WTC11 (cell line): Measurements from ENCODE around the gene NADK2. TPM values are rescaled to one million over a fixed set of nuclear protein-coding genes. Genes with fewer than 3 reads are reported as not detected.

ENCODE experiments used
- ATAC-seq: fragments of 200-7000 bp; cut with Tn5 transposase; 2 replicates; pipeline ENCODE4 v1.10.0; 2021; ENCODE audit warnings: mild to moderate bottlenecking, moderate library complexity
- CTCF ChIA-PET: fragments of 300-600 bp; sonication (Branson Sonifier 250); formaldehyde crosslinking; loops from one replicate; lab custom pipeline; 2021; ENCODE audit warnings: antibody characterized with exemption; lab: Charles Lee
- POLR2A ChIA-PET: fragments of 350-600 bp; sonication (Branson Sonifier 250); formaldehyde crosslinking; loops from one replicate; lab custom pipeline; 2021; ENCODE audit warnings: antibody characterized with exemption; lab: Charles Lee
- DNase-seq: peaks from one replicate; pipeline ENCODE4 v3.0.0; 2021; ENCODE audit warnings: low spot score
- H3K27ac Mint-ChIP-seq: 2 replicates; pipeline ENCODE4 v1.8.0; 2021; ENCODE audit warnings: mixed read lengths
- H3K27me3 Mint-ChIP-seq: 2 replicates; pipeline ENCODE4 v1.8.0; 2021; ENCODE audit warnings: low read depth, mild to moderate bottlenecking, moderate library complexity, mixed read lengths
- H3K36me3 Mint-ChIP-seq: 2 replicates; pipeline ENCODE4 v1.8.0; 2021; ENCODE audit warnings: mixed read lengths
- H3K4me1 Mint-ChIP-seq: 2 replicates; pipeline ENCODE4 v1.8.0; 2022; ENCODE audit warnings: mixed read lengths
- H3K4me3 Mint-ChIP-seq: 2 replicates; pipeline ENCODE4 v1.8.0; 2021; ENCODE audit warnings: mild to moderate bottlenecking, moderate library complexity, mixed read lengths
- H3K9me3 Mint-ChIP-seq: 2 replicates; pipeline ENCODE4 v1.8.0; 2021; ENCODE audit warnings: mixed read lengths
- ATF1 ChIP-seq: sonication (generic); formaldehyde crosslinking; IDR thresholded peaks from 2 replicates; pipeline ENCODE4 v1.8.1; 2023; ENCODE audit warnings: mild to moderate bottlenecking, moderate library complexity, missing genetic modification reagents
- ATF3 ChIP-seq: sonication (generic); formaldehyde crosslinking; conservative IDR thresholded peaks from 2 replicates; pipeline ENCODE4 v1.8.1; 2022; ENCODE audit warnings: mild to moderate bottlenecking, missing genetic modification reagents
- CREM ChIP-seq: sonication (generic); formaldehyde crosslinking; IDR thresholded peaks from 2 replicates; pipeline ENCODE4 v1.8.1; 2022; ENCODE audit warnings: mild to moderate bottlenecking, missing genetic modification reagents, moderate library complexity
- E2F5 ChIP-seq: sonication (generic); formaldehyde crosslinking; IDR thresholded peaks from 2 replicates; pipeline ENCODE4 v1.8.1; 2022; ENCODE audit warnings: mild to moderate bottlenecking, moderate library complexity, missing genetic modification reagents
- FOXK1 ChIP-seq: sonication (generic); formaldehyde crosslinking; IDR thresholded peaks from 2 replicates; pipeline ENCODE4 v1.8.0; 2022; ENCODE audit warnings: mild to moderate bottlenecking, moderate library complexity, missing genetic modification reagents
- GABPB1 ChIP-seq: sonication (generic); formaldehyde crosslinking; IDR thresholded peaks from 2 replicates; pipeline ENCODE4 v1.8.1; 2023; ENCODE audit warnings: mild to moderate bottlenecking, missing genetic modification reagents
- HMGA2 ChIP-seq: fragments of 250-450 bp; sonication (Bioruptor Pico); IDR thresholded peaks from 2 replicates; pipeline ENCODE4 v1.4.0; 2021; ENCODE audit warnings: mild to moderate bottlenecking, moderate library complexity
- JAZF1 ChIP-seq: fragments of 250-450 bp; sonication (Bioruptor Pico); IDR thresholded peaks from 2 replicates; pipeline ENCODE4 v1.9.0; 2021; ENCODE audit warnings: moderate library complexity, mild to moderate bottlenecking, inconsistent platforms
- JUN ChIP-seq: sonication (generic); formaldehyde crosslinking; IDR thresholded peaks from 2 replicates; pipeline ENCODE4 v1.8.0; 2023; ENCODE audit warnings: mild to moderate bottlenecking, missing genetic modification reagents
- MAX ChIP-seq: sonication (generic); formaldehyde crosslinking; IDR thresholded peaks from 2 replicates; pipeline ENCODE4 v1.8.0; 2022; ENCODE audit warnings: mild to moderate bottlenecking, missing genetic modification reagents
- NFATC4 ChIP-seq: fragments of 250-450 bp; sonication (Bioruptor Pico); IDR thresholded peaks from 2 replicates; pipeline ENCODE4 v1.9.0; 2021; ENCODE audit warnings: mild to moderate bottlenecking
- NR1H2 ChIP-seq: sonication (generic); formaldehyde crosslinking; IDR thresholded peaks from 2 replicates; pipeline ENCODE4 v1.9.0; 2021; ENCODE audit warnings: mild to moderate bottlenecking, moderate library complexity, missing genetic modification reagents
- OVOL2 ChIP-seq: fragments of 250-450 bp; sonication (Bioruptor Pico); IDR thresholded peaks from 2 replicates; pipeline ENCODE4 v1.9.0; 2021; ENCODE audit warnings: mild to moderate bottlenecking, borderline replicate concordance
- SMAD3 ChIP-seq: sonication (generic); formaldehyde crosslinking; IDR thresholded peaks from 2 replicates; pipeline ENCODE4 v1.8.0; 2022; ENCODE audit warnings: missing genetic modification reagents, mild to moderate bottlenecking, borderline replicate concordance
- ZBTB21 ChIP-seq: sonication (generic); formaldehyde crosslinking; IDR thresholded peaks from 2 replicates; pipeline ENCODE4 v1.8.1; 2023; ENCODE audit warnings: mild to moderate bottlenecking, missing genetic modification reagents, borderline replicate concordance
- ZNF232 ChIP-seq: sonication (generic); formaldehyde crosslinking; IDR thresholded peaks from 2 replicates; pipeline ENCODE4 v1.8.0; 2022; ENCODE audit warnings: mild to moderate bottlenecking, missing genetic modification reagents
- ZNF423 ChIP-seq: fragments of 250-450 bp; sonication (Bioruptor Pico); IDR thresholded peaks from 2 replicates; pipeline ENCODE4 v2.1.2; 2022; ENCODE audit warnings: mild to moderate bottlenecking, moderate library complexity
- ZSCAN18 ChIP-seq: fragments of 250-450 bp; sonication (Bioruptor Pico); IDR thresholded peaks from 2 replicates; pipeline ENCODE4 v2.1.2; 2022; ENCODE audit warnings: mild to moderate bottlenecking, moderate library complexity
- total RNA-seq: library from RNA; stranded (reverse); gene quantifications from 3 replicates; pipeline ENCODE4 v1.2.3, GENCODE V29; 2021
- TF ChIP-seq, protein P1 (sequence below): sonication (generic); formaldehyde crosslinking; conservative IDR thresholded peaks from 2 replicates; pipeline ENCODE4 v1.8.1; 2023; ENCODE audit warnings: mild to moderate bottlenecking, low read depth, missing genetic modification reagents, moderate library complexity
- TF ChIP-seq, protein P2 (sequence below): fragments of 250-450 bp; sonication (Bioruptor Pico); conservative IDR thresholded peaks from 2 replicates; pipeline ENCODE4 v1.9.0; 2021; ENCODE audit warnings: mild to moderate bottlenecking
- TF ChIP-seq, protein P3 (sequence below): fragments of 250-450 bp; sonication (Bioruptor Pico); IDR thresholded peaks from 2 replicates; pipeline ENCODE4 v1.9.0; 2021; ENCODE audit warnings: moderate library complexity, mild to moderate bottlenecking, inconsistent platforms, borderline replicate concordance

Gene NADK2
- total RNA-seq, 1 experiment from 2014 or later: 11.7 TPM

- ATAC-seq: no peak
- no peaks in the 10 kb centered on the region for H3K36me3 Mint-ChIP-seq
- CTCF ChIA-PET: no interaction called here
Measured at GRCh38 chr5:36222620-36223019, 19.1 kb downstream of the NADK2 start.

DNA sequence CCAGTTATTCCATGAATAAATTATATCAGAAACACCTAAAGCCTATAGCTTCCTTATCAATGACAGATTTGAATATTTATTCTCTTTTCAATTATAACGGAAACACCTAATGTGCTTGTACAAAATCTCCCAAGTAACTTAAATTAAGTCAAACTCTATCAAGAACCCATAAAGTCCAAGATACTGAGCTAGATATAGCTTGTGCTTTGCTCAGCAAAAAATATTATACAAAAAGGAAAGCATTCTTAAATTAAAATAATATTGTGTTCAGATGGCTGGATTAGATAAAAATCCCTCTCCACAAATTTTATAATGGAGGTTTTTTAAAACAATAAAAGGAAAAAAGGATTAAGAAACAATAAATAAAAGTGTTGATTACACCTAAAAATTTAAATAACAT, 23.7 kb downstream of the NADK2 start:
- no peaks in the 10 kb centered on the region for H3K9me3 Mint-ChIP-seq
- no peaks in the 10 kb centered on the region for H3K27me3 Mint-ChIP-seq
- no peak overlapping the region for H3K27ac Mint-ChIP-seq
- POLR2A ChIA-PET: no interaction called here
- CTCF ChIA-PET: no interaction called here
- no peak for TF ChIP-seq NFATC4 (CRISPR knock-in tag)
- TF ChIP-seq CREM (CRISPR knock-in tag): no peak
- DNase-seq (no peak), ATAC-seq (no peak)
- no peaks in the 10 kb centered on the region for H3K36me3 Mint-ChIP-seq
- H3K4me1 Mint-ChIP-seq: no peaks in the 10 kb centered on the region
- H3K4me3 Mint-ChIP-seq: no peak overlapping the region

More at GRCh38 chr5:36222620-36223019, 19.1 kb downstream of the NADK2 start:
- H3K27ac Mint-ChIP-seq: no peak overlapping the region
- H3K4me1 Mint-ChIP-seq: no peaks in the 10 kb centered on the region
- no peak overlapping the region for H3K4me3 Mint-ChIP-seq
- no peaks in the 10 kb centered on the region for H3K27me3 Mint-ChIP-seq
- no peak for TF ChIP-seq ATF1 (CRISPR knock-in tag)
- TF ChIP-seq HMGA2: no peak
- no peak for TF ChIP-seq JAZF1
- TF ChIP-seq ZNF232 (CRISPR knock-in tag): no peak
- no peak for TF ChIP-seq E2F5
- no peak for TF ChIP-seq OVOL2
- no peak for TF ChIP-seq JUN (CRISPR knock-in tag)
- no peak for TF ChIP-seq NFATC4 (CRISPR knock-in tag)
- TF ChIP-seq FOXK1 (CRISPR knock-in tag): no peak
- no peak for TF ChIP-seq ZSCAN18 (CRISPR knock-in tag)
- no peak for TF ChIP-seq ATF3 (CRISPR knock-in tag)
- TF ChIP-seq, protein P1, sequence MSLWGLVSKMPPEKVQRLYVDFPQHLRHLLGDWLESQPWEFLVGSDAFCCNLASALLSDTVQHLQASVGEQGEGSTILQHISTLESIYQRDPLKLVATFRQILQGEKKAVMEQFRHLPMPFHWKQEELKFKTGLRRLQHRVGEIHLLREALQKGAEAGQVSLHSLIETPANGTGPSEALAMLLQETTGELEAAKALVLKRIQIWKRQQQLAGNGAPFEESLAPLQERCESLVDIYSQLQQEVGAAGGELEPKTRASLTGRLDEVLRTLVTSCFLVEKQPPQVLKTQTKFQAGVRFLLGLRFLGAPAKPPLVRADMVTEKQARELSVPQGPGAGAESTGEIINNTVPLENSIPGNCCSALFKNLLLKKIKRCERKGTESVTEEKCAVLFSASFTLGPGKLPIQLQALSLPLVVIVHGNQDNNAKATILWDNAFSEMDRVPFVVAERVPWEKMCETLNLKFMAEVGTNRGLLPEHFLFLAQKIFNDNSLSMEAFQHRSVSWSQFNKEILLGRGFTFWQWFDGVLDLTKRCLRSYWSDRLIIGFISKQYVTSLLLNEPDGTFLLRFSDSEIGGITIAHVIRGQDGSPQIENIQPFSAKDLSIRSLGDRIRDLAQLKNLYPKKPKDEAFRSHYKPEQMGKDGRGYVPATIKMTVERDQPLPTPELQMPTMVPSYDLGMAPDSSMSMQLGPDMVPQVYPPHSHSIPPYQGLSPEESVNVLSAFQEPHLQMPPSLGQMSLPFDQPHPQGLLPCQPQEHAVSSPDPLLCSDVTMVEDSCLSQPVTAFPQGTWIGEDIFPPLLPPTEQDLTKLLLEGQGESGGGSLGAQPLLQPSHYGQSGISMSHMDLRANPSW (CRISPR knock-in tag): no peak
- TF ChIP-seq SMAD3 (CRISPR knock-in tag): no peak
- TF ChIP-seq NR1H2 (CRISPR knock-in tag): no peak
- no peak for TF ChIP-seq ZNF423 (CRISPR knock-in tag)
- TF ChIP-seq, protein P2, sequence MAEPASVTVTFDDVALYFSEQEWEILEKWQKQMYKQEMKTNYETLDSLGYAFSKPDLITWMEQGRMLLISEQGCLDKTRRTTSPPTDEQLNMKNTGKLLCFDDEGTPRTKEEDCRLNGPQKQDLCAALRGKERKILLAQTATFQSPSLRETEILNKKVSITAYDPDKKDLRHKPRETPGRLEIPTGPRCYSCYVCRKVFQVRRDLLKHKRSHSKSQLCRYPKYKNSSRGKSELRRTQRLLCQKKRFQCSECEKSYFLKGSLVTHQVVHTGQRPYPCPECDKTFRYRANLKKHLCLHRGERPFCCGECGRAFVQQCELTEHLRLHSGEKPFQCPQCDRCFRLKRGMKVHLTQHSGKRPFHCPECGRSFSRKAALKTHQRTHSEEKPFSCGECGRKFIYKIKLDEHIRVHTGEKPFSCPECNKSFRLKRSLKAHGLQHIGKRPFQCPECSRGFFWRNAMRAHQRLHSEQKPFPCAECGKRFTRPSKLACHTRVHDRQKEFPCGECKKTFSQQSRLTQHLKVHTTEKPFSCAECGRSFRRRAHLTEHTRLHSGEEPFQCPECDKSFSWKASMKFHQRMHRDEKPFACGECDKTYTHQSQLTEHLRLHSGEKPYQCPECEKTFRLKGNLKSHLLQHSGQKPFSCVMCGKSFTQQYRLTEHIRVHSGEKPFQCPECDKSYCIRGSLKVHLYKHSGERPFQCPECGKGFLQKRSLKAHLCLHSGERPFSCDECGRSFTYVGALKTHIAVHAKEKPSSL (CRISPR knock-in tag): no peak
- TF ChIP-seq GABPB1 (CRISPR knock-in tag): no peak
- TF ChIP-seq, protein P3, sequence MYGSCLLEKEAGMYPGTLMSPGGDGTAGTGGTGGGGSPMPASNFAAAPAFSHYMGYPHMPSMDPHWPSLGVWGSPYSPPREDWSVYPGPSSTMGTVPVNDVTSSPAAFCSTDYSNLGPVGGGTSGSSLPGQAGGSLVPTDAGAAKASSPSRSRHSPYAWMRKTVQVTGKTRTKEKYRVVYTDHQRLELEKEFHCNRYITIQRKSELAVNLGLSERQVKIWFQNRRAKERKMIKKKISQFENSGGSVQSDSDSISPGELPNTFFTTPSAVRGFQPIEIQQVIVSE (CRISPR knock-in tag): no peak
- TF ChIP-seq MAX (CRISPR knock-in tag): no peak
- no peak for TF ChIP-seq ZBTB21 (CRISPR knock-in tag)
- POLR2A ChIA-PET: no interaction called here
- no peaks in the 10 kb centered on the region for H3K9me3 Mint-ChIP-seq
- no peak for DNase-seq
